ENCODE measurements around the gene ACTN1.

The ACTN1 gene

DNA sequence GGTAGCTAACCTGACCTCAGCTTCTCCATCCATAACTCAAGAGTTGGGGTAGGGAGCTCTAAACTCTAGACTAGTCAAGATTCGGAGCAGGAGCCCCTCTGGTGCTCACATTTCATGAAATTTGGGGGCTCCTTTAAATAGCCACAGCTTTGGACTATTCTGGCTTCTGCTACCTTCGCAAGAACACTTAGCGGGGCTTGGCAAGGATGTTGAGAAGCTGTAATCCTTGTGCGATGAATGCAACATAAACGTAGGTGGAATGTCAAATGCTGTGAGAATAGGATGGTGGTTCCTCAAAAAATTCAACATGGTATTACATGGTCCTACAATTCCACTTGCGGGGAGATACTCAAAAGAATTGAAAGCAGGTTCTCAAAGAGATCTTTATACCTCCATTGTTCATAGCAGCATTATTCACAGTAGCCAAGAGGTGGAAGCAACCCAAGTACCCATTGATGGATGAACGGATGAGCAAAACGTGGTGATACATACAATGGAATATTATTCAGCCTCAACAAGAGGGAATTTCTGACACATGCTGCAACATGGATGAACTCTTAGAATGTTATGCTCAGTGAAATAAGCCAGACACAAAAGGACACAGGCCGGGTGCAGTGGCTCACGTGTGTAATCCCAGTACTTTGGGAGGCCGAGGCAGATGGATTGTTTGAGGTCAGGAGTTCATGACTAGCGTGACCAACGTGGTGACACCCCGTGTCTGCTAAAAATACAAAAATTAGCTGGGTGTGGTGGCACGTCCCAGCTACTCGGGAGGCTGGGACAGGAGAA lies 73.8 kb downstream of the ACTN1 start:
- Histone ChIP-seq H2AFZ (ENCODE audit: low read length) (no peak overlapping the region), H3K27me3 (ENCODE audit: insufficient read depth, low read length) (0 out of 2 replicates have a peak, but pooled peaks cover 15% of the 10 kb centered on the region), H3F3A (ENCODE audit: insufficient read depth, low read length) (no peaks in the 10 kb centered on the region), H3K79me2 (ENCODE audit: insufficient read depth, low read length) (no peaks in the 10 kb centered on the region), H3K4me3 (ENCODE audit: low read depth, low read length, poor library complexity, severe bottlenecking) (no peak overlapping the region), H3K4me1 (ENCODE audit: insufficient read depth, low read length, severe bottlenecking) (peaks cover 2% of the 10 kb centered on the region), H3K27ac (ENCODE audit: low read depth, low read length, poor library complexity, severe bottlenecking) (no peak overlapping the region), H3K9me3 (ENCODE audit: low read length) (no peaks in the 10 kb centered on the region), H3K4me2 (ENCODE audit: low read length) (no peak overlapping the region), H3K36me3 (ENCODE audit: insufficient read depth, low read length) (no peaks in the 10 kb centered on the region), H4K20me1 (ENCODE audit: insufficient read depth, low read length) (no peaks in the 10 kb centered on the region), H3K9ac (ENCODE audit: low read length) (no peak overlapping the region), H3K9me2 (ENCODE audit: low read depth, low read length) (no peaks in the 10 kb centered on the region)
- no peak for TF ChIP-seq EZH2 (IDR thresholded peaks at IDR 0.05; ENCODE audit: borderline replicate concordance, low read length)
- TF ChIP-seq, protein P1, sequence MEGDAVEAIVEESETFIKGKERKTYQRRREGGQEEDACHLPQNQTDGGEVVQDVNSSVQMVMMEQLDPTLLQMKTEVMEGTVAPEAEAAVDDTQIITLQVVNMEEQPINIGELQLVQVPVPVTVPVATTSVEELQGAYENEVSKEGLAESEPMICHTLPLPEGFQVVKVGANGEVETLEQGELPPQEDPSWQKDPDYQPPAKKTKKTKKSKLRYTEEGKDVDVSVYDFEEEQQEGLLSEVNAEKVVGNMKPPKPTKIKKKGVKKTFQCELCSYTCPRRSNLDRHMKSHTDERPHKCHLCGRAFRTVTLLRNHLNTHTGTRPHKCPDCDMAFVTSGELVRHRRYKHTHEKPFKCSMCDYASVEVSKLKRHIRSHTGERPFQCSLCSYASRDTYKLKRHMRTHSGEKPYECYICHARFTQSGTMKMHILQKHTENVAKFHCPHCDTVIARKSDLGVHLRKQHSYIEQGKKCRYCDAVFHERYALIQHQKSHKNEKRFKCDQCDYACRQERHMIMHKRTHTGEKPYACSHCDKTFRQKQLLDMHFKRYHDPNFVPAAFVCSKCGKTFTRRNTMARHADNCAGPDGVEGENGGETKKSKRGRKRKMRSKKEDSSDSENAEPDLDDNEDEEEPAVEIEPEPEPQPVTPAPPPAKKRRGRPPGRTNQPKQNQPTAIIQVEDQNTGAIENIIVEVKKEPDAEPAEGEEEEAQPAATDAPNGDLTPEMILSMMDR (IDR thresholded peaks at IDR 0.05; ENCODE audit: low read length): no peak

DNA sequence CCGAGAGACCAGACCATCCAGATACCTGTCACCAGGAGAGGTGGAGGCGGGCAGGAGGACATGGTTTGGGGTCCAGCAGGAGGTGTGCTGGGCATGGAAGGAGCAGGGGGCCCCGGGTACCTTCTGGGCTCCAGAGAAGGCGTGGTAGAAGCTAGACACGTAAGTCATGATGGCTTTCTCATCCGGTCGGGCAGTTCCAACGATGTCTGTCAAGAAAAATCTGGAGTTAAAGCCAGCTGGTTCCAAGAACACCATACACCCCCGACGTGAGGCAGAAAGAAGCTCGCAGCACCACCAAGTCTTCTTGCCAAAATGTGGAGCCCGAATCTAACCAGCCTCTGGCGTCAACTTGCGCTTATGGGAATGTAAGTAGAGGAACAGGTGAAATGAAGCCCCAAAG lies 76.7 kb downstream of the ACTN1 start:
- no peaks in the 10 kb centered on the region for H4K20me1 ChIP-seq (ENCODE audit: insufficient read depth, low read length)
- H3K9me3 ChIP-seq (ENCODE audit: low read length): no peaks in the 10 kb centered on the region
- H3K79me2 ChIP-seq (ENCODE audit: insufficient read depth, low read length): no peaks in the 10 kb centered on the region

DNA sequence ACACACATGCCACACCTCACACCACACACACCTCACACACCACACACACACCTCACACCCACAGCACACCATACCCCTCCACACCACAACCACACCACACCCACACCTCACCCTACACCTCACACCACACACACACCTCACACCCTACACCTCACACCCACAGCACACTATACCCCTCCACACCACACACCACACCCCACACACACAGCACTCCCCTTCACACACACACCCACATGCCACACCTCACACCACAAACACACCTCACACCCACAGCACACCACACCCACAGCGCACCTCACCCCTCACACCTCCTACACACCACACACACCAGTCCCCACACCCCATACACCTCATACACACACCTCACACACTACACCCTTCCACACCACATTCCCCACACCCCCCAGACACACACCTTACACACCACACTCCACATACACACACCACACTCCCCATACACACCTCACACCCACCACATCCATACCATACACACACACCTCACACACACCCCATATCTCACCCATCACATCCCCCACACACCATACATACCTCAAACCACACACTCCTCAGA lies 80.0 kb downstream of the ACTN1 start:
- no peak overlapping the region for H3K27ac ChIP-seq (ENCODE audit: low read depth, low read length, poor library complexity, severe bottlenecking)
- TF ChIP-seq EZH2 (IDR thresholded peaks at IDR 0.05; ENCODE audit: borderline replicate concordance, low read length): no peak
- TF ChIP-seq, protein P1 (IDR thresholded peaks at IDR 0.05; ENCODE audit: low read length): no peak
- no peak overlapping the region for H3K4me2 ChIP-seq (ENCODE audit: low read length)
- no peaks in the 10 kb centered on the region for H3K36me3 ChIP-seq (ENCODE audit: insufficient read depth, low read length)
- H3K4me3 ChIP-seq (ENCODE audit: low read depth, low read length, poor library complexity, severe bottlenecking): no peak overlapping the region
- H2AFZ ChIP-seq (ENCODE audit: low read length): no peak overlapping the region
- H3K9ac ChIP-seq (ENCODE audit: low read length): no peak overlapping the region
- H3F3A ChIP-seq (ENCODE audit: insufficient read depth, low read length): no peaks in the 10 kb centered on the region
- no peaks in the 10 kb centered on the region for H4K20me1 ChIP-seq (ENCODE audit: insufficient read depth, low read length)
- no peaks in the 10 kb centered on the region for H3K9me3 ChIP-seq (ENCODE audit: low read length)
- no peaks in the 10 kb centered on the region for H3K9me2 ChIP-seq (ENCODE audit: low read depth, low read length)
- peaks cover 12% of the 10 kb centered on the region; the same call in 1 of the 2 replicates for H3K27me3 ChIP-seq (ENCODE audit: insufficient read depth, low read length)
- no peaks in the 10 kb centered on the region for H3K4me1 ChIP-seq (ENCODE audit: insufficient read depth, low read length, severe bottlenecking)
- H3K79me2 ChIP-seq (ENCODE audit: insufficient read depth, low read length): no peaks in the 10 kb centered on the region

More for the DNA sequence above, 76.7 kb downstream of the ACTN1 start:
- H2AFZ ChIP-seq (ENCODE audit: low read length): no peak overlapping the region
- H3K4me1 ChIP-seq (ENCODE audit: insufficient read depth, low read length, severe bottlenecking): no peaks in the 10 kb centered on the region
- H3F3A ChIP-seq (ENCODE audit: insufficient read depth, low read length): no peaks in the 10 kb centered on the region
- H3K27ac ChIP-seq (ENCODE audit: low read depth, low read length, poor library complexity, severe bottlenecking): no peak overlapping the region
- H3K4me3 ChIP-seq (ENCODE audit: low read depth, low read length, poor library complexity, severe bottlenecking): no peak overlapping the region
- TF ChIP-seq, protein P1 (IDR thresholded peaks at IDR 0.05; ENCODE audit: low read length): no peak
- no peak for TF ChIP-seq EZH2 (IDR thresholded peaks at IDR 0.05; ENCODE audit: borderline replicate concordance, low read length)
- no peak overlapping the region for H3K4me2 ChIP-seq (ENCODE audit: low read length)
- H3K36me3 ChIP-seq (ENCODE audit: insufficient read depth, low read length): no peaks in the 10 kb centered on the region
- H3K27me3 ChIP-seq (ENCODE audit: insufficient read depth, low read length): peaks cover 12% of the 10 kb centered on the region; the same call in 1 of the 2 replicates
- H3K9me2 ChIP-seq (ENCODE audit: low read depth, low read length): no peaks in the 10 kb centered on the region
- H3K9ac ChIP-seq (ENCODE audit: low read length): no peak overlapping the region
